ENCODE data around the gene IL1RL2. TPM values are rescaled to one million over a fixed set of nuclear protein-coding genes. Genes with fewer than 3 reads are reported as not detected.
A peak's percentile ranks its signal among the peaks of the same experiment; 100 is the strongest.

Gene IL1RL2
- total RNA-seq, 1 experiment from 2014 or later = not detected

DNA sequence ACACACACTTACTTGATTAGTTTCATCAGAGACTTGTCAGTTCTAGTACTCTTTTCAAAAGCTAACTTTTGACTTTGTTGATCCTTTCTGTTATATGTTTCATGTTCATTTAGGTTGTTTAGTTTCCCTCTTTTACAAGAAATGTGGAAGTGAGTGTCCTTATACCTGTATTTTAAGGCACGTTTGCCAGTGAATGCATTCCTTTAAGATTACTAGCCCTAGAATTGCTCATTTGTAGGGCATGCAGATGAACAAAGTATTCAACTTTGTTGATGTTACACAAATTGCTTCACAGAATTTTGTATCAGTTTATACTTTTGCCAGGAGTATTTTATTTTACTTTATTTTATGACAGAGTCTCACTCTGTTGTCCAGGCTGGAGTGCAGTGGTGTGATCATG lies 6.3 kb downstream of the IL1RL2 start:
- DNase-seq (ENCODE audit: low read depth) = peak; percentile 56

DNA sequence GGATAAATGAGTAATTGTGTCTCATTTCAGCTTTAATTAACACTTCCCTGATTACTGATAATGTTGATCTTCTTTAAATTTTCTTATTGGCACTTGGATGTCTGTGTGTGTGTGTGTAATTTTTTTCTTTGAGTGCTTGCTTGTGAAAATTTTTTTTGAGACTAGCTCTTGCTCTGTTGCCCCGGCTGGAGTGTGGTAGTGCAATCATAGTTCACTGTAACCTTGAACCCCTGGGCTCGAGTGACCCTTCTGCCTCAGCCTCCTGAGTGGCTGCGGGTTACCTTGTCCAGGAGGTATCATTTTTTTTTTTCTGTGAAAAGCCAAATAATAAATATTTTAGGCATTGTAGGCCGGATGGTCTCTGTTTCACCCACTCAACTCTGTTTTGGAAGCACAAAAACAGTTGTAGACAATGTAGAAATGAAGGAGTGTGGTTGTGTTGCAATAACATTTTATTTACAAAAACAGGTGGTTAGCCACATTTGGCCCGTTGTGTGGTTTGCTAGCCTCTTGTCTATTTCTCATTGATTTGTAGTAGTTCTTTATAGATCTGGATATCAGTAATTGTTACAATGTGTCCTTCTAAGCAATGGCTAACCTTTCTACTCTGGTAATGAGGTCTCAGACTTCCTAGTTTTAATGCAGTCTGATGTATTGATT lies 7.9 kb downstream of the IL1RL2 start:
- DNase-seq (ENCODE audit: low read depth) = no peak

DNA sequence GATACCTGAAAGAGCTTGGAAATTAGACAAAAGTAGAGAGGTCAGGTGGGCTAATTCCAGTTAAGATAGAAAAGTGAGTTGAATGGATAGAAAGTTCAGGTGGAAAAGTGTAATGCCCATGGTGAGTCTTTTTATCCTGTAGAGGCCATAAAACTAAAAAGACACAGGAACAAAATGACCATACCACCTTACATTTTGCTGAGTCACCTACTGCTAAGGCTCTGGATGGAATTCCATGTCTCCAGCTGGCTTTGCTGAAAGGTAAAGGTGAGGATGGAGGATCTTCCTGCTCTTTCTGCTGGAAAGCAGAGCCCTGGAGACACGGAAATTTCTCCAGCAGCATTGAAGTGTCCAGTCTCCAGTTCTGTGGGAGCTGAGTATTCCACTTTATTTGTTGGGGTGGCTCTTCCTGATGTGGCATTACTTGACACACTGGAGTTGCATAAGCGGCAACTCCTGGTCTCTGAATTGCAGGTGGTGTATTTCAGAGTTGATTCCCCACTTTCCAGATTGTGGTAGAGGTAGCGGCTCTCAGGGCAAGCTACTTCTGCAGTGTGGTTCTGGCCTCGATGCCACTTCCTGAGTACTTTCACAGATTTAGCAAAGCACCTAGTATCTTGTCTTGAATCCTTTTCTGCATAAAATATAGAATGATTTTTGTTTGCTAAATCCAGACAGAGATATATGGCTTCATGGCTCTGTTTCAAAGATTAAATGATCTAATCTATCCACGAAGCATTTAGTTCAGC lies 10.7 kb downstream of the IL1RL2 start:
- no peak for DNase-seq (ENCODE audit: low read depth)

DNA sequence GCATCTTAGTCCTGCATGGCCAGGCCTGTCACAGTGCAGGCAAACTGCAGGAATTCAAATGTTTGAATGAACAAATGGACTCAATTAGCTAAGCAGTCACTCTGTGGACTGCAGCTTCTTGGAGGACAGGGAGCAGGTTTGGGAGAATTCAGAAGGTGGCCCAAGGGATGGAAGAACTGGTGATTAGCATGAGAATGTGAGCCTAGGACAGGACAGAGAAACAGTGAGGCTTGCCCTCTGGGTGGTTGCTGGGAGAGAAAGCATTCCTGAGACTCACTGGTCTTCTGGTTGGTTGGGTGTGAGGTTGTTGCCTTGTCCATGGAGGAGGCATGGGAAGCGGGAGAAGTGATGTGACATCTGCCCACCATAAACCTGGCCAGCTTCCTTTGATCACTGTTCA lies 13.7 kb downstream of the IL1RL2 start:
- DNase-seq (ENCODE audit: low read depth) = no peak

DNA sequence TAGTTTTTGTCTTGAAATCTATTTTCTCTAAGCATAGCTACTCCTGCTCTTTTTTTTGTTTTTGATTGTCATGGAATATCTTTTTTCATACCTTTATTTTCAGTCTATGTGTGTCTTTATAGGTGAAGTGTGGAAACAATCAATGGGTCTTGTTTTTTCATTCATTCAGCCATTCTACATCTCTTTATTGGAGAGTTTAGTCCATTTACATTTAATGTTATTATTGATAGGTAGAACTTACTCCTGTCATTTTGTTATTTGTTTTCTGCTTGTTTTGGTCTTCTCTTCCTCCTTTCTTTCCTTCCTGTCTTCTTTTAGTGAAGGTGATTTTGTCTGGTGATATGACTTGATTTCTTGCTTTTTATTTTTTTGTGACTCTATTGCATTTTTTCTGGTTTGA lies 17.8 kb downstream of the IL1RL2 start:
- DNase-seq (ENCODE audit: low read depth) = no peak

DNA sequence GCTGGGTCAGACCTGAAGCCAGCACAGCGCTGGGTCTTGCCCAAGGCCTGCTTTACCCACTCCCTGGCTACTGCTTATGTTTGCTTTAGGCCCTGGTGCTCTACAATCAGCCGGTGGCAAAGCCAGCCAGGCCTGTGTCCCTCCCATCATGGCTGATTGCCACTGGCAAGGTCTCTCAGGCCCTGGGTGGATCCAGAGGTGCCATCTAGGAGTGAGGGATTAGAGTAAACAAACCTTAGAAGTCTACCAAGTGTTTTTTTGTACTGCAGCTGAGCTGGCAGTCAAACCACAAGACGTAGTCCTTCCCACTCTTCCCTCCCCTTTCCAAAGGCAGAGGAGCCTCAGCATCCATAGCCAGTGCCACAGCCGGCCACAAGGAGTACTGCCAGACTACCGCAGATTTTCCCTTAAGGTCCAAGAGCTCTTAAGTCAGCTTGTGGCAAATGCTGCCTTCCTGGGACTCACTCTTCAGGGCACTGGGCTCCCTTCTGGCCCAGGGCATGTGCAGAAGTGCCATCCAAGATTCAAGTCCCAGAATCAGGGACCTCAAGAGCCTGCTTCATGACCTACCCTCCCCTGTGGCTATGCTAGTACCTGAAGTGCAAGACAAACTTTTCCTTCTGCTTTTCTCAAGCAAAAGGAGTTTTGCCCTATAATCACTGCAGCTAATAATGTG lies 20.0 kb downstream of the IL1RL2 start:
- peak; percentile 79 for DNase-seq (ENCODE audit: low read depth)

DNA sequence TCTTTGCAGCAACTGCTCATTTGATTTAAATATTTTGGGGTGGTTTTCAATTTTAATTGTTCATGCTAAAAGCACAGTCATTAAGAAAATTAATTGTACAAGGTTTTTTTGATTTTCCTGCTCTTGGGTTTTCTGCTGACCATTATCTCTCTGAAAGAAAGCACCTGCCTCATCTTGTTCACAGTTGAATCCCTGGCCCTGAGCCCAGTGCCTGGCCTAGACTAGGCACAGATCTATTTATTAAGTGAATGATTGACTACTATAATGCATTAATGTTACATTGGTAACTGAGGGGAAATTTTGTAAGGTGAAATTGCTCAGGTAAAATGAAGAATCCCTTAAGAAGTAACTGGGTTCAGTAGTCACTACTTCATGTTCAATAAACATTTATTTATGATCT lies 22.0 kb downstream of the IL1RL2 start:
- DNase-seq (ENCODE audit: low read depth) = no peak

DNA sequence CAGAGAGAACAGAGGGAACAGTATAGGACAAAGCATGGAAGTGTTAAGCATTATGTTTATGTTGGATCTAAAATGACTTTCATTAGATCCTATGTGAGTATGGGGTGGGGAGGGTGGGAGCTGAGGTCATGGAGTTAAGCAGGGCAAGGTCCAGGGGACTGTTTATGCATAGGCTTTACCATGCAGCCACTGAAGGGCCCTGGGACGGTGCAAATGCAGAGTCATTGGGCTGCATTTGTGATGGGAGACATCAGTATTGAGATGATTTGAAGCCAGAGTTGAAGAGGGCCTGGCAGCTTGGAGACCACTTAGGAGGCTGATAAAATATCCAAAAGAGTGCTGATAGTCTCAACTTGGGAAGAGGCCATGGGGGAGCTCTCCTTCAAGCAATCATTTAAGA lies 22.7 kb downstream of the IL1RL2 start:
- DNase-seq (ENCODE audit: low read depth) = no peak

DNA sequence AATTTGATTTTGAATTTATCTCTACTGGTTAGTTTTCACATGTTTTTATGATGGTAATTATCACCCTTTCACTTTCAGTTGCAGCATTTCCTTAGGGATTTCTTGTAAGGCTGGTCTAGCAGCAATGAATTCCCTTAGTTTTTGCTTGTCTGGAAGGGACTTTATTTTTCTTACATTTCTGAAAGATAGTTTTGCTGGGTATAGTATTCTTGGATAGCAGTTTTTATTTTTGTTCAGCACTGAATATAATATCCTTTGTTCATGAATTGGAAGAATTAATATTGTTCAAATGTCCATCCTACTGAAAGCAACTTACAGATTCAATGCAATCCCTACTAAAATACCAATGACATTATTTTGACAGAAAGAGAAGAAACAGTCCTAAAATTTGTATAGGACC lies 30.2 kb downstream of the IL1RL2 start:
- DNase-seq (ENCODE audit: low read depth) = no peak

DNA sequence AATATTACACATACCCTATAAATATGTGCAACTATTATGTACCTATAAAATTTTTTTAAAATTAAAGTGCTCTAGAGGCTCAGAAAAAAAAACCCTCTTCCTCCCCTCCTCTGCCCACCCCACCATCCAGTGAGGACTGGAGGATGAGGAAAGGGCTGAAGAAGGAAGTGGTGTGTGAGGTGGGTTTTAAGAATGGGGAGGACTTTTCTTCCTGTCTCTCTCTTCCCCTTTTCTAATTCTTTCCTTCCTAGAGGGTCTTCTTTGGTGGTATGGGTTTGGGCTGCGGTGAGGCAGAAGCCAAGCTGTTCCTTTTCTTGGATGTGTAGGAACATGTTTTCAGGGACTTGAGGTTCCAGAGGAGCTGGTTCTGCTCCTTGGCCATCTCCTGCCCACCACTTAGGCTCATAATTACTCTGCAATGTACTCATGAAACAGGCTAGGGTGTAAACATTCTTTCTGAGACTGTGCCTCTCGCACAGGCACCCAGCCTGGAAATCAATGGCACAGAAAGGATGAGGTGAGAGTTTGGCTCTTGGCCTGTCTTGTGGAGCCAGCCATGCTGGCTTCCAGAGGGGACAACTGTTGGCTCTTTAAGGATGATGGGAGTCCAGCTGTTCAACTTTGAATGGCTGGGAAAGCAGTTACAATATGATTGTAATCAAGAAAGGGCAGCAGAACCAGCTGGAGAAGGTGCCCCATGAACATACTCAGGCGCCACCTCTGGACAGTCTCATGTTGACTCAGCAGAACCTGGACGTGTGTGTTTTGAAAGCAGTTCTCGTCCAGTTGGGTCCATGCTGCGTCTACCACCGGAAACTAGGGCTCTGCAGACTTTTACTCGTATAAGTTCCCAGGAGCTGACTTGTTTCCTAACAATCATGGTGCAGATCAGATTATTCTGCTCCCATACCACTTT lies 38.3 kb downstream of the IL1RL2 start:
- DNase-seq (ENCODE audit: low read depth) = no peak

DNA sequence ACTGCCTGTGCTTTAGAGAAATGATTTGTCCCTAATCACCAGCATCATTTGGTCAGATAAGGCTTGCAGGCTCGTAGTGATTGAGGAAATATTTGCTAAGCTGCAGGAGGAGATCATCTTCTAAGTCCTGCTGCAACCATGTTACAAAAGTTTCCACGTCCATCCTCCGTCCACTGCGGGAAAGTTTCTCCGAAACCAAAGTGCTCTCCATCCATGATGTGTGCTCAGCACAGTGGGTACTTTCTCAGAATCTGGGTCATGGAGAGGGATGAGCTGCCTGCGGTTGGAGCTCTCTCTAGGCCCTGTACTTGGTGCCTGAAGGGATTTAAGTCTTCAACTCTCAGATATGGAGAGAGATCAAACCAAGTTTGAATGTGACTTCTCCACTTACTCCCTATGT lies 39.3 kb downstream of the IL1RL2 start:
- DNase-seq (ENCODE audit: low read depth) = no peak

DNA sequence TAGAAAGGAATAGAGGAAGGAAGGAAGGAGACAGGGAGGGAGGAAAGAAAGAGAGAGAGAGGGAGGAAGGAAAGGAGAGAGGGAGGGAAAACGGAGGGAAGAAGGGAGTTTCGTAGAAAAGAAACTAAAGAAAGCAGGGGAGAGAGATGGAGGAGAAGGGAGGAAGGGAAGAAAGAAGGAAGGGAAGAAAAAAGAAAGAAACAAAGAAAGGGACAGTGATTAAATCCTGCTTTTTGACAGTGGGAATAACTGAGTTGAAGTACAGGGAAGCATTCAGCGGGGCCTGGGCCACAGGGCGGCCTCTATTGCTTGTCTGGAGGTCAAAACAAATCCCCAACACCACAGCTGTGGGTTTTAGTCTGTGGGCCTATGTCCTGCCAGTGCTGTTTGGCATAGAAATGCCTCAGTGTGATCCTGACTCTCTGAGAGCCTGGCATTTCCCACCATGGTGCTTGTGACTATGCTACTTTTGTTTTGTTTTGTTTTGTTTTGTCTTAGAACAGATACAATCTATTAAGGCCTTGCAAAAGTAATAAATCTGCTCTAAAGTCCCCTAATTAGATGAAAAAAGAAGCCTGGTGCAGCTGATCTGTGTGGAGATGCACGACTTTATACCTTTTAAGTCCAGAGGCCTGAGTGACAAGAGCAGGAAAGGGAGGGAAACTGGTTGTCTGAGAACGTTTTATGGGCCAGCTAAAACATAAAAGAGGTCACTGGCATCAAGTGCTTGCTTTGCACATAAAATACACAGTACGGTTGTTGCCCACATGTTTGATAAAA lies 40.0 kb downstream of the IL1RL2 start:
- DNase-seq (ENCODE audit: low read depth) = peak; percentile 59

DNA sequence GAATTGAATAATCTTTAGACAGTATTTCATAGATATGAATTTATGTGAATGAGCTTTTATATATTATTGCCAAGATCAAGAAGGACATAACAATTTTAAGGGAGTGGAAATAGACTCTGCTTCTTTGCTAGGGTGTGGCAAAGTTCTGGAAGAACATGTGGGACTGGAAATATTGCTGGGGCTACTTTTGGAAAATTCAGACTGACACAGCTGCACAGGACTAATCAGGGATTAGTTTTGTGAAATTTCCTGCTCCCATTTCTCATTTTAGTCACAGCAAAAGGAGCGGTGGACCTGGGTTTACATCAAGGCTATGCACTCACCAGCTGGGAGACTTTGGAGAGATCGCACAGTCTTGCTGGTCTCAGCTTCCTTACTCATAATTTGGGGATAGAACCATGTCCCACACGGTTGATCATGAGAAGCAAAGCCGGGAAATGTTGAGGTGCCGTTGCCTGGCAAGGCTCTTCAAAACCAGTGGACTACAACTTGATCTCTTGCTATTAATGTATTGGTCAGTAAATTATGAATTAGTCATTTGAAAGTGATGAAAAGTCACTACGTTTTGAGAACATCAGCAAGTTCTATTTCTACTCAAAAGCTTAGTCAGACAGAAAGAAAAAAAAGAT lies 42.4 kb downstream of the IL1RL2 start:
- DNase-seq (ENCODE audit: low read depth) = no peak

DNA sequence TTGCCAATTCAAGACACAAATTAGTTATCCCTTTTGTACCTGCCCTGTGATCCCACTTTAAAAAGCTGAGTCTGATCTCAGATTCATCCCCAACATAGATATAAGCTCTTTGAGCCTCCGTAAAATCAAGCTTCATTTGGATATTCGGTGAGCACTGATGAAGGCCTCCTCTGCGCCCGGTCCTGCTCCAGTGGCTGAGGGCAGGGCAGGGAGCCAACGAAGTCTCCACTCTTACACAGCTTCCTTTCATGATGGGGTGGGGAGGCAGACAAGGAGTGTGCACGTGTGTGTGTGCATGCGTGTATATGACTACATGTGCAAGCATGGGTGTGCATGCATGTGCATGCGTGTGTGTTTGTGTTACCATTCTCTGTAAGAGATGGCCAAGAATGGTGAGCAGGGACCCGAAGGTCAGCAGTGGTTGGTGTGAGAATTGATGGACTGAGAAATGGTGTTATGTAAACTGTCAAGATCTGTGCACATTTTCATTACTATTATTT lies 43.6 kb downstream of the IL1RL2 start:
- DNase-seq (ENCODE audit: low read depth) = no peak

DNA sequence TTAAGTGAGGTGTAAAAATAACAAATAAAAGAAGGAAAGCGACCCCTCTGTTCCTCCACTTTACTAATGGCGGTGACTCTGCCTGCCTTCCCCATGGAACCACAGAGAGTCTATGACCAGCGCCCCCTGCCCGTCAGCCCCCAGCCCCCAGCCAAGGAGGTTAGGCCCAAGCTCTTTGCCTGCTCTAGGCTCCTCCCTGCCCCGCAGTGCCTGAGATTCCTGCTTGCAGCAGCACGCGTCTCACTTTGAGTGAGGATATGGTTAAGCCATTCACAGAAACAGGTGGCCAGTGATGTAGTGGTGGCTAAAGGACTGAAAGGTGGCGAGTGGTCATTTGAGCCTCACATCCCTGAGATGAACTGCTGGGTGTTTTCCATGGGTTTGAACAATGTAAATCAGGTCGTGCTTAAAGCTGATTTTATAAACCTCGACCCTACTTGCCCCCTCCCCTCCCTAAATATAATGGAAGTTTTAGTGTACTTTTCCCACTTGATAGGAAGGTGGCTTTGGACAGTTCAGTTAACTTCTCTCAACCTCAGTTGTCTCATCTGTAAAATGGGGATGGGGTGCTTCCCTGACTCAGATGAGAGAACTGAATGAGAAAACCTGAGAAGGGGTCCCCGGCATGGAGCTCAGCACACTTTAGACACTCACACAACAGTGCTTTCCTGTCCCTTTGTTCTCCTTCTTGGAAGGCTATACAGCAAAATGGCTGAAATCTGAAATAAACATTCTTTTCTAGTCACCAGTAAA lies 46.5 kb downstream of the IL1RL2 start:
- DNase-seq (ENCODE audit: low read depth) = no peak

DNA sequence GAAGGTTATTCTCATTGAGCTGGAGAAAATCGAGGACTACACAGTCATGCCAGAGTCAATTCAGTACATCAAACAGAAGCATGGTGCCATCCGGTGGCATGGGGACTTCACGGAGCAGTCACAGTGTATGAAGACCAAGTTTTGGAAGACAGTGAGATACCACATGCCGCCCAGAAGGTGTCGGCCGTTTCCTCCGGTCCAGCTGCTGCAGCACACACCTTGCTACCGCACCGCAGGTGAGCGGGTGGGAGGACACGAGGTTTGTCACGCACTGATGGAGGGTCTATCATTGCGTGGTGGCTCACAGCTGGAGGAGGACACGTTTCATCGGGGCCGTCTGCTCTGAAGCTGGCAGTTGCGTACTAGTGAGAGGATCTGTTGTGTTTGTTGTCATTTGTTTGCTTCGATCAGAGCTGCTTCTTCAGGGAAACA lies 48.2 kb downstream of the IL1RL2 start:
- peak; percentile 28 for DNase-seq (ENCODE audit: low read depth)

DNA sequence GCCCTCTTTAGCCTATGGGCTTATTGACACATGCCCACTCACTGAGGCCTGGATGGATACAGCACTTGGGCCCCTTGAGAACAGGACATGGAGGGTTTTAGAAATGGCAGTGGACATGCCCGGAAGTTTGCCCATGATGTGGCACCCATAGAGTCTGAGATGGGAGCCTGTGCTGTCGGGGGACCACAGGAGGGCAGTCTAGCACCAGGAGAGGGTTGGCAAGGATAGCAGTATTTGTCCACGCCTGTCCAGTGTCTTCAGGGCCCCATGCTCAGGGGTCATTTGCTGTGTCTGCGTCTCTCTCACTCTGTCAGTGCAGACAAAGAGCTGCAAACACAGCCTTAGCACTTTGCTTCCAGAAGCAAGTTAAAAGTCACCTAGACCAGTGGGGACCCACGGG lies 48.7 kb downstream of the IL1RL2 start:
- DNase-seq (ENCODE audit: low read depth) = peak; percentile 18

DNA sequence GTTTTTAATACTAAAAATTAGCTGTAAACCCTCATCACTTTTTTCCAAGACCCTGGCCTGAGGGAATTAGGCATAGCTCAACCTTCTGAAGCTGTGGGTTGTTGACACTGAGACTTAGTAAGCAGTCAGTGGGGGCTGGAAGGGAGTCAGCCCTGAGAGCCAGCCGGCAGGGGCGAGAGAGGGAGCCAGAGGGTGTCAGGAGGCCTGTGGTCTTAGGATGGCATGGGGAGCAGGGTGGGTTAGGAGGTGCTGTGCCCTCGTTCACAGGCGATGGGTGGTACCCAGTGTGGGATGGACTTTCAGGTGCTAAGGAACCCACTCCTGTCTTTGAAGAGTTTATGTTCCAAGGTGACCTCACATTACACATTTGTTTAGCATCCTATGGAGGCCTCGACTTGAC lies 49.3 kb downstream of the IL1RL2 start:
- no peak for DNase-seq (ENCODE audit: low read depth)

DNA sequence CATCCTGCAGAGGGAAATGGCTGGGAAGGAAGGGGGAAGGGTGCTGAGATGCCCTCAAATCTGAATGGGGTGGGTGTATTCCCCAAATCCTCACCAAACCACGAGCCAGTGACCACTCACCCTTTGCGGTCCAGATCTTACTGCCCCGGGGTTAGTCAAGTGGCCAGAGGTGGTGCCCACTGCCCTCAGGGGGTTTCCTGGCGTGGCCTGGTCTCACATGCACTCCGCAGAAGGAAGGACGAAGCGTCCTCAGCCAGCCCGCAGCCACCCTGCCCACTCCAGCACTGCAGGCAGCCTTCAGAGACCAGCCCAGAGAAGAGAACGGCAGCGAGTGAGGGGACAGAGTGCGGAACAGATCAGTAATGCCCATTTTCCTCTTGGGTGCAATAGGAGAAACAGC lies 50.4 kb downstream of the IL1RL2 start:
- no peak for DNase-seq (ENCODE audit: low read depth)
